ENCODE data around the gene NELFCD. TPM values are rescaled to one million over a fixed set of nuclear protein-coding genes. Genes with fewer than 3 reads are reported as not detected.
"Not testable (repeated sequence)": the region's sequence is repeated elsewhere in the genome, so short reads cannot be mapped to it uniquely, and the experiment has no call there.

Gene NELFCD
- polyA plus RNA-seq, 6 donors from 2014 or later: 78.9 to 128 (median 86.2) TPM

- H3K9me3 Mint-ChIP-seq: peaks cover 0 to 11% (median 2%) of the 10 kb centered on the region in 7 donors
- no peak overlapping the region for H3K4me3 Mint-ChIP-seq
- no peak for ATAC-seq (ENCODE audit: low read depth in 2 of 2)
- H3K4me1 Mint-ChIP-seq: no peaks in the 10 kb centered on the region
- DNase-seq: no peak
- H3K36me3 Mint-ChIP-seq: no peaks in the 10 kb centered on the region
- H3K27me3 Mint-ChIP-seq: peaks cover 0 to 21% (median 0%) of the 10 kb centered on the region in 3 donors
- peak overlapping the region in 1 of 6 donors; percentile 48 for H3K27ac Mint-ChIP-seq
These were observed 21.4 kb upstream of the NELFCD start for GRCh38 chr20:58959652-58960051.

GRCh38 chr20:58963060-58963584 lies 17.9 kb upstream of the NELFCD start:
- peaks cover 0 to 4% (median 0%) of the 10 kb centered on the region in 3 donors for H3K4me1 Mint-ChIP-seq
- peaks cover 0 to 11% (median 2%) of the 10 kb centered on the region in 7 donors for H3K9me3 Mint-ChIP-seq
- H3K27me3 Mint-ChIP-seq: peaks cover 0 to 21% (median 0%) of the 10 kb centered on the region in 3 donors
- H3K36me3 Mint-ChIP-seq: no peaks in the 10 kb centered on the region
- H3K4me3 Mint-ChIP-seq: no peak overlapping the region
- DNase-seq (no peak), ATAC-seq (ENCODE audit: low read depth in 2 of 2) (no peak)
- H3K27ac Mint-ChIP-seq: peak overlapping the region in 2 of 6 donors; percentile 14 to 52

- DNase-seq; H3K4me1 Mint-ChIP-seq; ATAC-seq (ENCODE audit: low read depth in 2 of 2); H3K36me3 Mint-ChIP-seq; H3K4me3 Mint-ChIP-seq: not testable (repeated sequence)
- peaks cover 0 to 21% (median 0%) of the 10 kb centered on the region in 3 donors for H3K27me3 Mint-ChIP-seq
- H3K27ac Mint-ChIP-seq: peak overlapping the region in 1 of 6 donors; percentile 38
- H3K9me3 Mint-ChIP-seq: peaks cover 0 to 11% (median 2%) of the 10 kb centered on the region in 7 donors
These were observed 17.1 kb upstream of the NELFCD start for GRCh38 chr20:58963922-58964321.

GRCh38 chr20:58965270-58966064 lies 15.6 kb upstream of the NELFCD start:
- DNase-seq: no peak
- Mint-ChIP-seq H3K27ac (no peak overlapping the region), H3K27me3 (peaks cover 0 to 16% (median 0%) of the 10 kb centered on the region in 3 donors), H3K9me3 (peaks cover 0 to 11% (median 2%) of the 10 kb centered on the region in 7 donors), H3K4me3 (no peak overlapping the region), H3K36me3 (no peaks in the 10 kb centered on the region), H3K4me1 (peaks cover 11 to 16% (median 11%) of the 10 kb centered on the region in 3 donors)
- ATAC-seq (ENCODE audit: low read depth in 2 of 2): no peak

- peaks cover 16 to 18% (median 17%) of the 10 kb centered on the region in 3 donors for H3K4me1 Mint-ChIP-seq
- H3K4me3 Mint-ChIP-seq: no peak overlapping the region
- H3K9me3 Mint-ChIP-seq: peaks cover 0 to 9% (median 1%) of the 10 kb centered on the region in 7 donors
- DNase-seq (no peak), ATAC-seq (ENCODE audit: low read depth in 2 of 2) (no peak)
- peaks cover 0 to 7% (median 0%) of the 10 kb centered on the region in 3 donors for H3K27me3 Mint-ChIP-seq
- H3K27ac Mint-ChIP-seq: no peak overlapping the region
- no peaks in the 10 kb centered on the region for H3K36me3 Mint-ChIP-seq
These were observed 13.2 kb upstream of the NELFCD start for GRCh38 chr20:58967652-58968429.

GRCh38 chr20:58969439-58969838 lies 11.6 kb upstream of the NELFCD start:
- no peaks in the 10 kb centered on the region for H3K36me3 Mint-ChIP-seq
- H3K4me1 Mint-ChIP-seq: peaks cover 26 to 30% (median 26%) of the 10 kb centered on the region in 3 donors
- ATAC-seq (ENCODE audit: low read depth in 2 of 2) (no peak), DNase-seq (no peak)
- H3K9me3 Mint-ChIP-seq: peaks cover 0 to 4% (median 3%) of the 10 kb centered on the region in 7 donors
- no peak overlapping the region for H3K27ac Mint-ChIP-seq
- no peak overlapping the region for H3K4me3 Mint-ChIP-seq
- no peaks in the 10 kb centered on the region for H3K27me3 Mint-ChIP-seq

- H3K27ac Mint-ChIP-seq: peak overlapping the region in 2 of 6 donors; percentile 51 to 63
- H3K36me3 Mint-ChIP-seq: no peaks in the 10 kb centered on the region
- DNase-seq: peak; percentile 4
- H3K4me1 Mint-ChIP-seq: peaks cover 26 to 30% (median 27%) of the 10 kb centered on the region in 3 donors
- no peaks in the 10 kb centered on the region for H3K27me3 Mint-ChIP-seq
- H3K4me3 Mint-ChIP-seq: peak overlapping the region in 2 of 8 donors; percentile 7 to 30
- peak; percentile 65 to 71 for ATAC-seq (ENCODE audit: low read depth in 2 of 2)
- peaks cover 0 to 7% (median 3%) of the 10 kb centered on the region in 7 donors for H3K9me3 Mint-ChIP-seq
These were observed 10.9 kb upstream of the NELFCD start for GRCh38 chr20:58970146-58970545.

GRCh38 chr20:58971429-58971828 lies 9.6 kb upstream of the NELFCD start:
- H3K27me3 Mint-ChIP-seq: no peaks in the 10 kb centered on the region
- peaks cover 0 to 4% of the 10 kb centered on the region in 2 donors for H3K36me3 Mint-ChIP-seq
- no peak overlapping the region for H3K27ac Mint-ChIP-seq
- peaks cover 26 to 30% (median 27%) of the 10 kb centered on the region in 3 donors for H3K4me1 Mint-ChIP-seq
- DNase-seq: no peak
- peaks cover 0 to 14% (median 9%) of the 10 kb centered on the region in 7 donors for H3K9me3 Mint-ChIP-seq
- H3K4me3 Mint-ChIP-seq: no peak overlapping the region
- ATAC-seq (ENCODE audit: low read depth in 2 of 2): no peak

- no peaks in the 10 kb centered on the region for H3K27me3 Mint-ChIP-seq
- peak overlapping the region in 1 of 8 donors; percentile 4 for H3K4me3 Mint-ChIP-seq
- H3K27ac Mint-ChIP-seq: peak overlapping the region in 2 of 6 donors; percentile 75 to 78
- DNase-seq (no peak), ATAC-seq (ENCODE audit: low read depth in 2 of 2) (no peak)
- H3K4me1 Mint-ChIP-seq: peaks cover 22 to 30% (median 27%) of the 10 kb centered on the region in 3 donors
- peaks cover 0 to 11% of the 10 kb centered on the region in 2 donors for H3K36me3 Mint-ChIP-seq
- H3K9me3 Mint-ChIP-seq: peaks cover 2 to 19% (median 12%) of the 10 kb centered on the region in 7 donors
These were observed 7.9 kb upstream of the NELFCD start for GRCh38 chr20:58973179-58973578.

GRCh38 chr20:58973866-58974265 lies 7.2 kb upstream of the NELFCD start:
- Mint-ChIP-seq H3K27me3 (no peaks in the 10 kb centered on the region), H3K9me3 (peaks cover 2 to 19% (median 12%) of the 10 kb centered on the region in 7 donors), H3K36me3 (peaks cover 0 to 11% of the 10 kb centered on the region in 2 donors), H3K4me1 (peaks cover 24 to 36% (median 34%) of the 10 kb centered on the region in 3 donors), H3K4me3 (peak overlapping the region in 2 of 8 donors; percentile 64 to 79), H3K27ac (peak overlapping the region in 4 of 6 donors; percentile 1 to 92 (median 54))
- no peak for DNase-seq
- no peak for ATAC-seq (ENCODE audit: low read depth in 2 of 2)

GRCh38 chr20:58975353-58975752 lies 5.7 kb upstream of the NELFCD start:
- Mint-ChIP-seq H3K36me3 (peaks cover 0 to 11% of the 10 kb centered on the region in 2 donors), H3K27me3 (no peaks in the 10 kb centered on the region), H3K4me3 (peak overlapping the region in 1 of 8 donors; percentile 53), H3K4me1 (peaks cover 19 to 33% (median 27%) of the 10 kb centered on the region in 3 donors), H3K27ac (no peak overlapping the region), H3K9me3 (peaks cover 2 to 19% (median 12%) of the 10 kb centered on the region in 7 donors)
- ATAC-seq (ENCODE audit: low read depth in 2 of 2) (no peak), DNase-seq (no peak)

GRCh38 chr20:58976061-58976730 lies 4.9 kb upstream of the NELFCD start:
- peaks cover 17 to 27% (median 20%) of the 10 kb centered on the region in 3 donors for H3K4me1 Mint-ChIP-seq
- ATAC-seq (ENCODE audit: low read depth in 2 of 2) (no peak), DNase-seq (no peak)
- H3K27ac Mint-ChIP-seq: no peak overlapping the region
- peak overlapping the region in 1 of 8 donors; percentile 53 for H3K4me3 Mint-ChIP-seq
- no peaks in the 10 kb centered on the region for H3K27me3 Mint-ChIP-seq
- H3K9me3 Mint-ChIP-seq: peaks cover 2 to 19% (median 12%) of the 10 kb centered on the region in 7 donors
- H3K36me3 Mint-ChIP-seq: peaks cover 0 to 11% of the 10 kb centered on the region in 2 donors
